GM12872 (cell line): ENCODE measurements around the gene KCNJ2.

ENCODE experiments used
- TF ChIP-seq, protein P1 (sequence below): IDR thresholded peaks from 3 replicates; pipeline ENCODE4 v1.5.1; 2011; ENCODE audit warnings: low read depth, mild to moderate bottlenecking, low read length, moderate library complexity; ENCODE audit not compliant: insufficient read depth

Gene KCNJ2

DNA sequence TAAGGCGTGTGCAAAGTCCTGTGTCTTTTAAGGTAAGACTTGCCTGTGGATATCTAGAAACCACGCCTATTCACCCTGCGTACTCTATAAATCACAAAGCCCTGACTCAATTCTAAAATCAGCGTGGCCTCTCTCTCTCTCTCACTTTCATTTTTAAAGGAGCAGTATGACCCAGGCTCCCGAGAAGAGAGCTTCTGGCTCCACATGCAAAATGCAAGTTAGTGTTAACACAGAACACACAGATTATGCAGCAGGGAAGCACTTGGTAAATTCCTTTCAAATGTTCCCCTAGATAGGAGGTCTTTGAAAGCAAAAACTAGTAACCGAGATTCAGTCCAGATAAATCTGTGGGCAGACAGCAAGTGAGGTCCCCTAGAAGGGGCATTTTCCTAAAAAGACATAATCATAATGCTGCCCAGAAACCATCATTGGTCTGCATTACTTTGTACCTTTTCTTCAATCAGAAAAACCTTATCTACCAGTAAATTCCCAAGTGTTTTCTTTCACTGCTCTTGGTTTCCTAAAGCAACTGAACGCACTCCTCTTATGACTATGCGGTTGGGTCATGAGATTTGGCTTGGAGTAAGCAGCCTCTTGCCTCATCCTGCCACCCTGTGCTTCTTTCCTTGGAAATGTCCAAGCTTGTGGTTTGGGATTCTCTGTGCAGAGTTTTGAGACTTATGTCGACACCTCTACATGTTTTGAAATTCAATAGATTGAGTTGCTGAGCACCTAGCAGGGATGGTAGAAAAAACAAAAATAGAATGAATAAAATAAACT is 31.7 kb upstream of the KCNJ2 start:
- TF ChIP-seq, protein P1, sequence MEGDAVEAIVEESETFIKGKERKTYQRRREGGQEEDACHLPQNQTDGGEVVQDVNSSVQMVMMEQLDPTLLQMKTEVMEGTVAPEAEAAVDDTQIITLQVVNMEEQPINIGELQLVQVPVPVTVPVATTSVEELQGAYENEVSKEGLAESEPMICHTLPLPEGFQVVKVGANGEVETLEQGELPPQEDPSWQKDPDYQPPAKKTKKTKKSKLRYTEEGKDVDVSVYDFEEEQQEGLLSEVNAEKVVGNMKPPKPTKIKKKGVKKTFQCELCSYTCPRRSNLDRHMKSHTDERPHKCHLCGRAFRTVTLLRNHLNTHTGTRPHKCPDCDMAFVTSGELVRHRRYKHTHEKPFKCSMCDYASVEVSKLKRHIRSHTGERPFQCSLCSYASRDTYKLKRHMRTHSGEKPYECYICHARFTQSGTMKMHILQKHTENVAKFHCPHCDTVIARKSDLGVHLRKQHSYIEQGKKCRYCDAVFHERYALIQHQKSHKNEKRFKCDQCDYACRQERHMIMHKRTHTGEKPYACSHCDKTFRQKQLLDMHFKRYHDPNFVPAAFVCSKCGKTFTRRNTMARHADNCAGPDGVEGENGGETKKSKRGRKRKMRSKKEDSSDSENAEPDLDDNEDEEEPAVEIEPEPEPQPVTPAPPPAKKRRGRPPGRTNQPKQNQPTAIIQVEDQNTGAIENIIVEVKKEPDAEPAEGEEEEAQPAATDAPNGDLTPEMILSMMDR, result no peak

DNA sequence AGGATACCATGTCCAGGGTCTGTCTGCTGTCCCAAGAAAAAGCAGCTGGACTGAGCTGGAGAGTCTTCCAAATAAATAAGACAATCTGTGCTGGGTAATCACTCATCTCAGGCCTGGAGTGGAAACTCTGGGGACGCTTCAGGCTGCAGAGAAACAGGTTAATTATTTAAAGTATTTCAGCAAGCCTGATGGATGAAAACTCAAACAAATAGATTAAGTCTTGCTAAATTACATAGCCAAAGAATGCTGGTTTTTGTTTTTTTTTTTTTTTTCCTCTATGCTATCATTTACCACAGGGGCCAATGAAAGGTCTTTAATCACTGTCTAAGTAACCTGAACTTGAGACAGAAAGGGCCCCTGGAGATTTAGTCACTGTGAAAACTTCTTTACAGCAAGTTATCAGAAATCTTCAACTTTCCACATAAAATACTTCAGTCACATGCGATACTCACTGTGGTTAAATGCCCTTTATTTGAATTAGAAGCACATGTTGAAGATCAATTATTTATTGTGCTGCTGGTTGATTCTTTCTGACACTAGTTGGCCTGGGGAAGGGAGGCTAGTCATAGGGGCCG is 31.0 kb upstream of the KCNJ2 start:
- TF ChIP-seq, protein P1, result no peak

DNA sequence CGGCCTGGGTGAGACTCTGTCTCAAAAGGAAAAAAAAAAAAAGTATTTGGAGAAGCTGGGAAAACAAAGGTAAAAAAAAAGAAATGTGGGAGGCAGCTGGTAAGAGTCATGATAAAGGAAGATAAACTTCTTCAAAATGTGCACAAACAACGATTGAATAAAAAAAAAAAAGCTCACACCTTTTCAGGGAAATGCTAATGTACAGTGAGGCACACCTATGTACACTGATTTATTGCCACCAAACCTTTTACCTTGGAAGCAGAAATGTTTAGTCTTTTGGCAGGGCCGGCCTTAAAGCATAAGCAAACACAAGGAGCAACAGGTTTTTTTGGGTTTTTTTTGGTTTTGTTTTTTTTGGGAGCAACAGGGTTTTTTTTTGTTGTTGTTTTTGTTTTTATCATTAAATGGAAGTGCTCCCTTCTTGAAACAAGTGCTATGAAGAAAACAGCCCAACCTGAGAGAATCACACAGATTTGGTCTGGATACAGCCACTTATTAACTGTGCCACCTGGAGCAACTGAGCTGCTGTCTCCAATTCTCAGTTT is 29.8 kb upstream of the KCNJ2 start:
- TF ChIP-seq, protein P1, result no peak

DNA sequence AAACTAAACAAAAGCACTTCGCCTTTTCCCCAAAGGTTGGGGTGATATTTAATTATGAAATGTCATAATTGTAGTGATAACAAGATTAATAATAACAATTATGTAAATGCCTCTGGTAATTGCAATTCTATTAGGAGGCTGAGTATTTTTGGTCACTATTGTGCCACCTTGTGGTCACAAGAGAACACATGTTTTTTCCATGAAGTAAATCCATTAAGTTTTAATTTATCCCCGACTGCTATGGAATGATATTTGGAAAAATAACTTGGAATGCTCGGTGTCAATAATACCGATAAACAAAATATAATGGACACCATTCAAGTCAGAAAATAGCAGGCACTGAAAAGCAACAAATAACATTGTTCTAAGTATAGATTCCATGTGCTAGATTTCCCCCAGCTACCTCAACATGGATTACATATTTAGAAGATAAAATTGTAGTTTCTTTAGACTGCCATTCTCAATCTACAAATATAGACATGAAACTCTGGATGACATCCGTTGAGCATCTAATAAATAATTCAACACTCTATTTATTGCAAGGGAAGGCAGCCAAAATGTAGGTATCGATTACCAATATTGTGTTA is 25.0 kb upstream of the KCNJ2 start:
- TF ChIP-seq, protein P1, result peak; percentile 43

DNA sequence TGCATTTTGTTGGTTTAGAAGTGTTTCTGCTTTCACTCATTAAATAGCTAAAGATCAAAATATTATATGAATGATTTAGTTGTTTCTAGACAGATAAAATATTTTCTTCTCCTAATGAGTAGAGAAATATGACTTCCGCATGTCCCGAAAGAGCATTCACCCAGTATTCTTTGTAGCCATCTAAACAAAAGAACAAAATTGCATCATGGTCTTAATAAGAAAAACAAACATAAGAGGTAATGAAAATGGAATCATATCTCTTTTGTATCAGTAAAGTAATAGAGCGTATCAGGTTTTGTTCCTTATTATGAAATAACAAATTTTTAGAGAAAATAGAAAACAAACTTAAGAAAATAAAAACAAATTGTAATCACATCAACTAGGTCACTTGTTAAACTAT is 16.1 kb upstream of the KCNJ2 start:
- TF ChIP-seq, protein P1, result no peak

DNA sequence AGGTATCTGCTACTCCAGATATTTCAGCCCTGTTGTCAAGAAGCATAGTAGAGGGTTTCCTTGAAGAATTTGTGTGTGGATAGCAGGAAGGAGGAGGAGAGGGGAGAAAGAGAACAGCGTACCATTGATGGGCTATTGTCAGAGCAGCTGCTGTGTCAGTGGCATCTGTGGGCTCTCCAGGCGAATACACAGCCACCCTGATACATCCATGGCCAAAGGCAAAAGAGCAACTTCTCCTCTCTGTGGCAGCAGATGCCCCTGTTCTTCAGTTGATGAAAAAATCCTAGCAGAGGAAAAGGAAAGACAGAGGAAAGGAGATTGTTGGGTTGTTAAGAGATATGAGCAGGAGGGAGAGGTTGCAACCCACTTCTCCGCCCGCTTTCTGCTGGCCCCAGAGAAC is 12.2 kb upstream of the KCNJ2 start:
- TF ChIP-seq, protein P1, result no peak

DNA sequence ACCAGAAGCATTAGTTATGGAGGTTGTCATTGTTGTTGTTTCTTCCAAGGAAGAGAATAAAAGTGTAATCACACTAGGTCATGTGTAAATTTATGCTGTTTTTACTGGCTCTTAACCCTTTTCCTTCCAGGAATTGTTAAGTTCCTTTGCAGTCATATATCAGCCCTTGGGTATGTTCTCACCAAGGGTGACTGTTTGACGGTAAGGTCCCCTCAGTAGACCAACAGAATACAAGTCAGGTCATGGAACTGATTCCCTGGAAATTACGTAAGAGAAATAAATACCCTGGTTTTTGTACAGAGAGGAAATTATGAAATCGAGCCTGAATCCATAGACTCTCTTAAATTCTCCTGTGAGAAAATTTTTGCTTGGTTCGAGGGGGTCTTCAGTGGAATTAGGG is 11.2 kb upstream of the KCNJ2 start:
- TF ChIP-seq, protein P1, result no peak
